ENCODE measurements around the gene RALB.
A peak's percentile ranks its signal among the peaks of the same experiment; 100 is the strongest.

The RALB gene

DNA sequence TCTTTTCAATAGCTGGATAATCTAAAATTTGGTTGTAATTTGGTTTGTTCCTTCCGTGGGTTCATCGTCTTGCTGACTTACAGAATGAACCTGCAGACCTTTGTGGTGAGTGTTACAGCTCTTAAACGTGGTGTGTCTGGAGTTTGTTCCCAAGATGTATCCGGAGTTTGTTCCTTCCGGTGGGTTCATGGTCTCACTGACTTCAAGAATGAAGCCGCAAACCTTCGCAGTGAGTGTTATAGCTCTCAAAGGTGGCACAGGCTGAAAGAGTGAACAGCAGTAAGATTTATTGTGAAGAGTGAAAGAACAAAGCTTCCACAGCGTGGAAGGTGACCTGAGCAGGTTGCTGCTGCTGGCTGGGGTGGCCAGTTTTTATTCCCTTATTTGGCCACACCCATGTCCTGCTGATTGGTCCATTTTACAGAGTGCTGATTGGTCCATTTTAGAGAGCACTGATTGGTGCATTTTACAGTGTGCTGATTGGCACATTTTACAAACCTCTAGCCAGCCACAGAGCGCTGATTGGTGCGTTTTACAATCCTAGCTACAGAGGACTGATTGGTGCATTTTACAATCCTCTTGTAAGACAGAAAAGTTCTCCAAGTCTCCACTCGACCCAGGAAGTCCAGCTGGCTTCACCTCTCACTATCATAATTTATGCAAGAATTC is 16.6 kb downstream of the RALB start:
- no peak for DNase-seq

DNA sequence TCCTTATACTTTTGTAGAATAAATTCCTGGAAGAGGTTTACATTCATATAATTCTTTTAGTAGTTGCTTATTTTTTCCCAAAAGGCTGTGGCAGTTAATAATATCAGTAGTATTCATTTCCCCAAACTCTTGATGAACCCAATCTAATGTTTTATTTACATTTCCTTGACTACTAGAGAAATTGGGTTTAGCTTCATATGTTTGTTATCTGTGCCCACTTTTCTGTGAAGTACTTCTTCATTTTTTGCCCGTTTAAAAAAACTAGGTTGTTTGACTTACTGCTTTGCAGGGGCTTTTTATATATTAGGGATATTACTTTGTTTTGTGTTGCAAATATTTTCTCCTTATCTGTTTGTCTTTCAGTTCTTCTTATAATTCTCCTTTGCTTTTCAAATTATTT is 17.2 kb downstream of the RALB start:
- no peak for DNase-seq

DNA sequence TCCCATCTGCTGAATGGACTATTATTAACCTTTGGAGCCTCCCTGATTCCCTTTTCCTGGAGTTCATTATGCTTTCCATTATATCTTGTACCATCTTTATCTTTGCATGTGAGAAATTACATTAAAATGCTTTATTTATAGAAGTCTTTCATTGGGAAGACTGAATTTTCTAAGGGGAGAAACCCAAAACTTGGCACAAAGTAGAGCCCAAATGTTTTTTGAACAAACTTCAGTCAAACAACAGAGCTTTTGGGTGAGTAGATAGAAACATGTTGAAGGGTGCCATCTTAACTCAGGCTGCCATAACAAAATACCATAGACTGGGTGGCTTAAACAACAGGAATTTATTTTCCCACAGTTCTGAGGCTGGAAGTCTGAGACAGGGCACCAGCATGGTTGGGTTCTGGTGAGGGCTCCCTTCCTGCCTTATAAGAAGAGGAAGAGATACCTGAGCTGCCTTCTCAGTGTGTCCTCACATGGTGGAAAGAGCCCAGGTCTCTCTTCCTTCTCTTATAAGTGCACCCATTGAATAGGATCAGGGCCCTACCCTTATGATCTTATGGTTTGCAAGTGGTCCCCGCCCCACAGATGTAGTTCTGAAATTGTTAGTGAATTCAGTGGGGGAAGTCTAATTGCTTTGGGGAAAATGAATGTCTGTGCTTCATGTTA is 19.2 kb downstream of the RALB start:
- DNase-seq: no peak

DNA sequence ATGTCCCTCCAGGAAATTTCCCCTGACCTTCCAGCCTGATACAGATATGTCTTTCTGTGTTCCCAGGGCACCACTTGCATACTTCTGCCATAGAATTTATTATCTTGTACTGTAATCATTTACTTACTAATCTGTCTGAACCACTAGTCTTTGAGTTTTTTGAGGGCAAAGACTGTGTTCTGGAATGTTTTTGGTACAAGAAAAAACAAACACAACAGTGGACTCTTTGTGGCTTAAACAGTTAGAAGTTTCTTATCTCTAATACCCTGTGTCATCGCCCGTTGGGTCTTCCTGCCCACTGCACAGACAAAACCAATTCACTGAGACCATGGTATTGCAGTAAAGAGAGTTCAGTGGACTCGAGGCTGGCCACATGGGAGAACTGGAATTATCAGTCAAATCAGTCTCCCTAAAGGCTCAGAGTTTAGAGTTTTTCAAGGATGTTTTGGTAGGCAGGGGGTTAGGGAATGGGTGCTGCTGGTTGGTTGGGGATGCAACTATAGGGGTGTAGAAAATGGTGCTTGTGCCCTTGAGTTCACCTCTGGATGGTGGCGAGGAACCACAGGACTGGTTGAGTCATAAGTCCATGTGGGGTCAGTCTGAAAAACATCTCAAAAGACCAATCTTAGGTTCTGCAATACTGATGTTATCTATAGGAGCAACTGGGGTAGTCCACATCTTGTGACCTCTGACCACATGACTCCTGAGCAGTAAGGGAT is 20.3 kb downstream of the RALB start:
- no peak for DNase-seq

DNA sequence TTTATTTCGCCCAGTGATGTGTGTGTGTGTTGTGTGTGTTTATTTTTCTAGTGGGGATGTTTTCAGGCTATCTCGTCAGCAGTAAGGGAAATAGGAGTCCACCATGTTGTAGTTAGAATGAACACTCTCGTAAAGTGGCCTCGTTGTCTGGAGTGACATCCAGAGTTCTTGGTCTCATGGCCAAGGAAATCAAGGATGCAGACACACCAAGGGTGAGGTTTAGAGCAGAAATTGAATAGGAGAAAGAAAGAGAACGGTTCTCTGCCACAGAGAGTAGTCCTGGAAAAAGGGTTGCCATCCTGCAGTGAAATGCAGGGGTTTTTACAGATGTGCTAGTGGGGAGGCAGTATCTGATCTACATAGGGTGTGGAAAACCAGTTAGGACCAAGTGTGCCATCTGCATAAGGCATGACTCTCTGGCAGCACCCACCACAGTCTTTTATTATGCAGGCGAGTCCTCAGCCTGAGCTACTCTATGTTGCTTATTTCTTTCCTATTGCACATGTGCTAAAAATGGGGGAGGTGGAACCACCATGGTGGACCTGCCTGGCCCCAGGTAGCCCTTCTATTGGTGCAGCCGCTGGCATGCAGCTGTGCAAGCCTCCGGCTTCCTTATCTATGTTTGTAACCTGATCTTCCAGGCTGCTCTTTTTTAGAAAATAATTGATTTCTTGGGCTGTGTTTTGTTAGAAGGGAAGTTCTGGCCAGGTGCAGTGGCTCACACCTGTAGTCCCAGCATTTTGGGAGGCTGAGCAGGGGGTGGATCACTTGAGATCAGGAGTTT is 23.2 kb downstream of the RALB start:
- DNase-seq: no peak

DNA sequence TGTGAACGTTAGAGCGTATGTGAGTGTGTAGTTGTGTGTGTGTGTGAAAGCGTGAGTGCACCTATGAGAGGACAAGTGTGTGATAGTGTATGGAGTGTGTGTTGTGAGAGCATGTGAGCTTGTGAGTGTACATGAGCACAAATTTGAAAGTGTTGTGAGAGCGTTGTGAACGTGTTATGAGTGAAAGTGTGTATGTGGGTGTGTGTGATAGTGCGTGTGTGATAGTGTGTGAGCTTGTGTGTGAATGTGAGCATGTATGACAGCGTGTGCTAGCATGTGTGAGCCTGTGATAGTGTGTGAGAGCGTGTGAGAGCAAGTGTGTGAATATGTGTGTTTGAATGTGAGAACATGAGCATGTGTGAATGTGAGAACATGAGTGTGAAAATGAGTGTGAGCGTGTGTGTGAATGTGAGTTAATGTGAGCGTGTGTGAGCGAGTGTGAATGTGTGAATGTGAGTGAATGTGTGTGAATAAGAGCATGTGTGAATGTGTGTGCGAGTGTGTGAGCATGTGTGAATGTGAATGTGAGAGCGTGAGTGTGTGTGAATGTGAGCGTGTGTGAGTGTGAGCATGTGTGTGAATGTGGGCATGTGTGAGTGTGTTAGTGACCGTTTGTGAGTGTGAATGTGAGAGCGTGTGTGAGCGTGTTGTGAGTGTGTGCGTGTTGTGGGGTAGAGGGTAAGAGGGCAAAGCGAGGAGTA is 25.0 kb downstream of the RALB start:
- DNase-seq: no peak

DNA sequence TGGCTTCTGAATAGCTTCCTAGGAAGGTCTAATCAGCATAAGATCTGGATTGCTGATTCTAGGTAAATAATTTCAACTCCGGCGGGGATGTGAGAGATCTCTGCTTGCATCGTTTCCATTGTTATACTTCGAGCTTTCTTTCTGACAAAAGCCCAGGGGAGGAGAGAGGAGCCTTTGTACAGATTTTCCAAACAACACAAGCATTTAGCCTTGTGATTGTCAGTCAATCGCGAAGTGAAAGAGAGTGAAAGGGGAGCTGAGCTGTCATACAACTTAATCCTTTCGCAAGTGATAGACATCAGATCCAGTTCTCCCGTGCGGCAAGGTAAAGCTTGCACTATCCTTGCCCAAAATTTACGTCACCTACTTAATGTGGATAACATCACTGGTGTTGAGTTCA is 26.2 kb downstream of the RALB start:
- no peak for DNase-seq

DNA sequence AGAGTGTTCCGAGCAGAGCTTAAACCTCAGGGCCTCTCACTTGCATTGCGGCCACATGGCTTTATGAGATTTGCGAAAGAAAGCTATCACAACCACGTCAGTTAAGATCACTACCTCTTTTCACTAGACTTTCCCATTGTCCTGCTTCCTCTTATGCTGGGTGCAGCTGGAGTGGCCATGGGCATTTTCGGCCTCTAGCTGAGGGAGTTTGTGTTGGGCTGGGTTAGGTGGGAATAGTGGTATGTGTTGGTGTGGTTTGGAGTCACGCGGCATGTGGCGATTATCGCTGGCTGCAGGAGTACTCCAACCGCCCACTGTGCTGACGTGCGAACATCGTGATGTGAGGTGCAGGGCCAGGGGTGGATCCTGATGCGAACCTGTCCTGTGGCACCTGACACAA is 27.1 kb downstream of the RALB start:
- no peak for DNase-seq

DNA sequence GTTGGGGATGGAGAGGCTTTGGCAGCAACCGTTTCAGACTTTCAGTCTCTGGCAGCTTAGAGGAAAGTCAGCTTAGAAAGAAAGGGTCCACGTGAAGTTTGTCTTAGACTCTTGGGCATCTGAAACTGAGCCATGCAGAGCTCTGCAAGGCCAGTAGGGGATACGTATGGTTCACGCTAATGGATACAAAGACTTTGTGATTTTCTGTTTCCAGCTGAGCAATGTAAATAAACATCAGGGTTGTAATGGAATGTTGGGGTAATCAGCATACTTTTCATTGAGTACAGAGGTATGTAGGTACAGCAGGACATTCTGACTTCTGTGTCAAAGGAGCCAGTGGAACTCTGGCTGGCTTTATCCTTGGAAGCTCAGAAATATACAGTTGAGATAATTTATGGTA is 31.0 kb downstream of the RALB start:
- peak; percentile 30 for DNase-seq

DNA sequence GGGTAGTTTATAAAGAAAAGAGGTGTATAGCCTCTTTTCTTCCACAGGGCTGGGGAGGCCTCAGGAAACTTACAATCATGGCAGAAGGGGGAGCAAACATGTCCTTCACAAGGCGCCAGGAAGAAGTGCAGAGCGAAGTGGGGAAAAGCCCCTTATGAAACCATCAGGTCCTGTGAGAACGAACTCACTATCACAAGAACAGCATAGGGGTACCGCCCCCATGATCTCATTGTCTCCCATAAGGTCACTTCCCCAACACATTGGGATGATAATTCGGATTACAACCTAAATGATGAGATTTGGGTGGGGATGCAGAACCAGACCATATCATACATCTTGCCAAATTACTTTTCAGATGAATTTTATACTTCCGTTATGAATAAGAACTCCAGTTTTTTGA is 32.4 kb downstream of the RALB start:
- no peak for DNase-seq

DNA sequence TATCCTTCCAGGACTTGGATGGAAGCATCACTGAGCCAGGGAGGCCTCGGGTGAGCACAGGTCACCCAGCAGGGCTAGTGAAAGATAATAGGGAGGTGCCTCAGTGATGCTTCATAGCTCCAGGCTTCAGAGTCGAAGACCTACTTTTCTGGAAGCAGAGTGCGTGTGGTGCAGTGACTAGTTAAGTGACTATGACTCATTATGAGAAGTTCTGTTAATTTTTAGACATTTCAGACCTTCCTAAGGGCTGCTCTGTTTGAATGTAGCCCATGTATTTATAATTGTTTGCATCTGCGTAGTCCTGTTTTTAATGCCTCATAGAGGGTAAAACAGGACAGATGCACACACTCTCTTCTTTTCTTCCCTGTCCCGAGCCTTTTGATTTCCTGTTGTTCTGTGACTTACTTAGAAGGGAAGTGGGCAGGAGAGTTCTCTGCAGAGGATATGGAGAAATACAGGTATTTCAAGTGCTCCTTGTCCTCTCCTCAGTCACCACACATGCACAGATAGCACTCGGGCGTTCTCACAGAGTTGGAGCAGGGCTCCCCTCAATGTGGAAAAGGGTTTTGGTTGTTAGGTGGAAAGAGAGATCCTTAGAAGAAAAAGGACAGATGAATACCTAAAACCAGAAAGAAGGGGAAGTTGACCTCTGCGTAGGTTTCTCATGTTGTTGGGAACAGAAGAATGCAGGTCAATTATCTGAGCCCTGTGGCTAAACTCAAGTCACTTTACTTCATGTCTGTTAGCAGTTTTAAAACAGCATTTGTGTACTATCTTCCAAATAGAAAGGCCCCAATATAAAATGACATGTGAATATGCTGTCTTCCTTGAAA is 34.7 kb downstream of the RALB start:
- DNase-seq: no peak

DNA sequence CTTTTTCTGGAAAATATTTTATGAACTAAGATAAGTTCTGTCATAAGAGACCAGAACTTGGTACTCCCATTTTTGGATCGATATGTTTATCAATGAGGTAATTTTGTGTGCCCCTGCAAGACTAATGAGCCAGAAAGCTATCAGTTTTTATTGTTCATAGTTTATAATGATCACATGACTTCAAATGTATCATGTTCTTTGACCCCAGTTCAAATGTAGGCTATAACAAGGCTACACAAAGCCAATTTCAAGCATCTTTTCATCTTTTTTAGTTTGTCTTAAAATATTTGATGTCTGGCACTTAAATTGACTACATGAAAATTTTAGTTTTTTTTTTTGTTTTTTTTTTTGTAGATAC is 35.3 kb downstream of the RALB start:
- DNase-seq: no peak

DNA sequence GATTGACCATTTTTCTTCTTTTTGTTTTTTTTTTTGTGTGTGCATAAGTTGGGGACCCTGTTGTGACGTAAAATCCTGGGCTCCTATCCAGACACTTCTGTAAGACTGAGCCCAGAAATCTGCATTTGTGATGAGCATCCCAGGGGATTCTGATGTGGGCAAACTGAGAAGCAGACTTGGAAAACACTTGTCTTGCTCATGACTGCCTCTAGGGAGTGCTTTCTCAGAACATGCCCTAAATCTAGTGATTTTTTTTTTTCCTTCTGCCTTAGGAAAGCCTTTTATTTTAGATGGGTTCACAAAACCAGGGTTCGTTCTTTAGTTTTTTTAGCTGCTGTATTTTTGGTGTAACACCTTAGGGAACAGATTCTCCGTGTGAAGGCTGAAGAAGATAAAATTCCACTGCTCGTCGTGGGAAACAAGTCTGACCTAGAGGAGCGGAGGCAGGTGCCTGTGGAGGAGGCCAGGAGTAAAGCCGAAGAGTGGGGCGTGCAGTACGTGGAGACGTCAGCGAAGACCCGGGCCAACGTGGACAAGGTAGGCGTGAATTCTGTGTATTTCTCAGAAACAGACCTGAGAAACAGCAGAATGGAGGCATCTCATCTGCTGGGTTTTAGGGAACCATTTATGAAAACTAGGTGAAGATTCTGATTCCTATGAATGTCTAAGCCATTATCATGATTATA is 36.7 kb downstream of the RALB start:
- no peak for DNase-seq

DNA sequence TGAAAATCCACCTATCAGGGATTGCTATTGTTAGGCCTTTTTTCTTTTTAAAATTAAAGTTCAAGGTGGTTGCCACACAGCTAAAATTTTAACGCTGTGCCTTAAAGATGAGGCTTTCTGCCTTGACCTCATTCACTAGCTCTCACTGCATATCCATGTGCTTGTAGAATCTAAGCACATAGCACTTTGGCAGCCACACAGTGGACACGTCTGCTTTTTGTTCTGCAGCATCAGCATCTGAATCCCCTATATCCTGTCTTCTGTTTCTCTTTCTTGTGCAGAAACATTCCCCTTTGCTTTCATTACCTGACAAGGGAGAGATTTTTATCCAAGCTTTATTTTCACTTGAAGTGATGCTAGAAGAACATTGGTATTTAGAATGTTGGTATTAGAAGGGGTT is 38.1 kb downstream of the RALB start:
- no peak for DNase-seq

DNA sequence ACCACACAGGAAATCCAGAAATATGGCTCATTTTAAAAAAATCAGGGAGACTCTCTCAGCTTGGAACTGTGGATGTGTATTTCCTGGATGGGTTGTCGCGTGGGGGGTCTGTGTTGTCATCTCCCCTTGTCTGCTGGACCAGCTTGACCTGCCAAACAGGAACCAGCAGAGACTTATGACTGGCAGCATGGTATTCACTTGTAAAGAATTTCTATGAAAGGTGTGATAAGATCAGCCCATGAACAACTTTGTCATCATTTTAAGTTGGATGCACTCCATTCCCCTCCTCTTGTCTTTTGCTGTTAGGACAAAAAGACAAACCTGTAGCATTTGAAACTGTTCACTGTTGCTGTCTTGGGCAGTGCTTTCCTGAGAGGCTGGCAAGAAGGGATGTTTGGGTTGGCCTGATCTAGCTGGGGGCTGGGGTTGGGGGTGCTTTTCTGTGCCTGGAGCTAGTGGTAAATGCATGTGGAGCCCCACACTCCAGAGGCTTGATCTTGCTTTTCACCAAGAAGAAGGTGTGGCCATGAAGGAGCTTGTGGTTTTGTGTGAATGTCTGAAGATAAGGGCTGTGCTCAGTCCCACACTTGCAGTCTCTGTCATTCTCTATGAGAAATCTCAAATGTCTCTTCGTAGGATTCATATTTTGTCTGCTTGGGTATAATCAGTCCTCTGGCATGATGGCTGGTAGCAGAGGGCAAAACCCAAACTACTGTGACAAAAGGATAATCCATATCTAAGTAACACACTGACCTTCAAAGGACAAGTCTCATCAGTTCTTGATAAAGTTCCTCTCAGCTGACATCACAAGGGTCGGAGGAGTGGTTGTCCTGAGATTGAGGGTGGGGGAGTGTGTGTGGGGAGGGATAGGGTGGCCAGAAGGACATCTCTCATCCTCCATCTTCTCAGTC is 39.0 kb downstream of the RALB start:
- DNase-seq: no peak

DNA sequence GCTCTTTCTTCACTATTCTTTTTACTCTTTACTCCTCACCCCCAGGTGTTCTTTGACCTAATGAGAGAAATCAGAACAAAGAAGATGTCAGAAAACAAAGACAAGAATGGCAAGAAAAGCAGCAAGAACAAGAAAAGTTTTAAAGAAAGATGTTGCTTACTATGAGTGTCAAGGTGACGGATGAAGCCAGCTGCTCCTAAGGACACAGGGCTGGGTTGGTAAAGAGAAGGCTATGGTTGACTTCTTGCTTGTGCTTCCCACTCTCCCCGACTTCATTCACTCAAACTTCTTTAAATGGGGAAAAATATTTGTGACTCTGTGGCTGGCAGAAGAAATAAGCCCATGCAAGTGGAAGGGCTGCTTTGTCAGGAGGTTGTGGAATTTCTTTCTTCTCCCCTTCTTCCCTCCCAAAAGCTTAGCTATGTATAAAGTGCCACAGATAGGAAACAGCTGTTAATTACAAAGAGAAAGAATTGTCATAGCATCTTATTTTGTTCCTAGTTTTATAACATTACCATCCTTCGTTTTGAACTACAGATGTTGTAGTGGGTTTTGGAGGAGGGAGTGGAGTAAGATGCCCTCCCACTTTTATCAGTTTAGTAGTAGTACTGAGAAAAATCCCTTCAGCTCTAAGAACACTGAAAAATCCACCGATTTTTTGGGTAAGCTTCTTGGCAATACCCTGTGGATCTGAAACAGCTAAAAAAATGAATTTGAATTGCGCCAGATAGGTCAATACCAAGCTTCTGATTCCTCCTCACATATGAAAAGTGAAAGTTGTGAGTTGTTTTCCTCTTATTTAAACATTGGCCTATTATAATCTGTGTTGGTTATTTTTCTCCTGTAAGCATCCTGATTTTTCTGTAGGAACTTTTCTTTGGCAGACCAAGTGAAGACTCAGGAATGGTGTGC is 40.7 kb downstream of the RALB start:
- no peak for DNase-seq

DNA sequence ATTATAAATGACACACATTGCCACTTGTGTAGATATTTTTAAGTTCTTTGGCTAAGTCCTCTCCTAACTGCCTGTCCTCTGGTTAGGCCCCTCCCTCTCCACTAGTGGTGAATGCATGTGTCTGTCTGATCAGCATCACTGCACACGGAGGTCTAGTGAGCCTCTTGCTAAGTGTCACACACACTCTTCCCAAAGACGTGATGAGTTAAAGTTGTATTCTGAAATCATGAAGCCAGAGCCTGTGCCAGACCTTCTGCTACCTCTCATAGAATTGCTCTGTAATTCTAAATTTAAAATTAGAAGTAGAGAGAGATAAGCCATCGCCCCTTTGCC is 41.3 kb downstream of the RALB start:
- DNase-seq: no peak

DNA sequence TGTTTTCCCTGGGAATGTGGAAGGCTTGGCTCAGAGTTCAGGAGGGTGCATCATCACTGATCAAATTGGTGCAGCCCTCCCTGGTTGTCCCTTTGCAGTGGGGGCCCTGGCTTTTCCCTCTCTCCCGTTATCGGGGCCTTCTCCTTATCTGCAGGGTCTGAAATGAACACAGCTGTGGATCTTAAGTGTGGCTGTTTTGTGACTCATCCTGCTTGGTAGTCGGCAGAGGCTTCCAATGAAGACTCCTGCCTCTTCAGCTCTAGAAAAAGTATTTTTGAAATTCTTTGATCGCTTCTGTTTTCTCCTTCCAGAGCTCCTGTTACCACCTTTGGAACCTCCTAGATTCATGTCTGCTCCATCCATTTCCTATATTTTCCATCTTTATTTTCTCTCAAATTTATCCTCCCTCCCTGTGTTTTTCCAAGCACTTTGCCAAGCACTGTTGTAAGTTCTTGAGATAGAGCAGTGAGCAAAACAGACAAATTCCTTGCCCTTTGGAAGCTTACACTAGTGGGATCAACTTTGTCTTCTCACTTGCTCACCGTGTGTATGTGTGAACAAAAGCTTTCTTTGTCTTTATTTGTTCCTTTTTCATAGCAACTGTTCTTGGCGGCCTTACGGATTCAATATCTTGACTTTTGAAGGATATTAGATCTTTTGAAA is 45.7 kb downstream of the RALB start:
- no peak for DNase-seq

DNA sequence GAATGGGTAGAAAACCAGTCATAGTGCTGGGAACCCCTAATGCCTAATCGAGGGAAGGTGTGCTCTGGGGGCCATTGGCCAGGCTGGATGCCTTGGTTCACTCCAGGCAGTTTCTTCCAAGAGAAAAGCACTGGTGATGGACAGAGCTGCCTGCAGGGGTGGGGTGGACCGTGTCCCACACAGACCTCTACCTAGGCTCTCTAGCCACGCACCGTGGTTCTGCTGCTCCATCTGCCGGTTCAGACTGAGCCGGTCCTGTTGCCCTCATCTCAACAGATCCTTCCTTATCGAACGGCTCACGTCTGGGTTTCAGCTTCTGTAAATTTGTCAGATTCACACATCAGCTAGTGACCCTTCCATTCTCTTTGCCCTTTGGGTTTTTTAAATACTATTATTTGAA is 46.4 kb downstream of the RALB start:
- no peak for DNase-seq

All from NCI-H82 (cell line).